ENCODE measurements around the gene EXOC2.

The EXOC2 gene

GRCh38 chr6:636488-636887 is 56.5 kb downstream of the EXOC2 start:
- Histone ChIP-seq H3K4me3 (ENCODE audit: insufficient read depth, low read depth, low read length, poor library complexity, severe bottlenecking) (no peak overlapping the region), H3K27ac (ENCODE audit: insufficient read depth, low read length, poor library complexity, severe bottlenecking) (no peak overlapping the region), H3K27me3 (replicated peaks; ENCODE audit: control insufficient read depth, insufficient read depth, low read length, poor library complexity, severe bottlenecking) (no peaks in the 10 kb centered on the region), H3K4me1 (ENCODE audit: control insufficient read depth, insufficient read depth, low read length, poor library complexity, severe bottlenecking) (no peaks in the 10 kb centered on the region), H3K36me3 (ENCODE audit: control insufficient read depth, insufficient read depth, low read length) (peaks cover 21% of the 10 kb centered on the region), H3K9me3 (ENCODE audit: control insufficient read depth, low read length) (no peaks in the 10 kb centered on the region)
- no peak for DNase-seq

GRCh38 chr6:635233-635632 is 57.7 kb downstream of the EXOC2 start:
- H3K27ac ChIP-seq (ENCODE audit: insufficient read depth, low read length, poor library complexity, severe bottlenecking) = no peak overlapping the region
- no peaks in the 10 kb centered on the region for H3K4me1 ChIP-seq (ENCODE audit: control insufficient read depth, insufficient read depth, low read length, poor library complexity, severe bottlenecking)

GRCh38 chr6:633611-634010 is 59.3 kb downstream of the EXOC2 start:
- Histone ChIP-seq H3K27me3 (replicated peaks; ENCODE audit: control insufficient read depth, insufficient read depth, low read length, poor library complexity, severe bottlenecking) (no peaks in the 10 kb centered on the region), H3K36me3 (ENCODE audit: control insufficient read depth, insufficient read depth, low read length) (peaks cover 21% of the 10 kb centered on the region), H3K4me3 (ENCODE audit: insufficient read depth, low read depth, low read length, poor library complexity, severe bottlenecking) (no peak overlapping the region), H3K4me1 (ENCODE audit: control insufficient read depth, insufficient read depth, low read length, poor library complexity, severe bottlenecking) (no peaks in the 10 kb centered on the region), H3K9me3 (ENCODE audit: control insufficient read depth, low read length) (no peaks in the 10 kb centered on the region), H3K27ac (ENCODE audit: insufficient read depth, low read length, poor library complexity, severe bottlenecking) (no peak overlapping the region)
- DNase-seq = no peak

More at GRCh38 chr6:635233-635632, 57.7 kb downstream of the EXOC2 start:
- no peaks in the 10 kb centered on the region for H3K27me3 ChIP-seq (replicated peaks; ENCODE audit: control insufficient read depth, insufficient read depth, low read length, poor library complexity, severe bottlenecking)
- peaks cover 21% of the 10 kb centered on the region for H3K36me3 ChIP-seq (ENCODE audit: control insufficient read depth, insufficient read depth, low read length)
- no peak for DNase-seq
- H3K4me3 ChIP-seq (ENCODE audit: insufficient read depth, low read depth, low read length, poor library complexity, severe bottlenecking) = no peak overlapping the region
- no peaks in the 10 kb centered on the region for H3K9me3 ChIP-seq (ENCODE audit: control insufficient read depth, low read length)

- DNase-seq = no peak
- H3K36me3 ChIP-seq (ENCODE audit: control insufficient read depth, insufficient read depth, low read length) = no peaks in the 10 kb centered on the region
- H3K4me3 ChIP-seq (ENCODE audit: insufficient read depth, low read depth, low read length, poor library complexity, severe bottlenecking) = no peak overlapping the region
- H3K9me3 ChIP-seq (ENCODE audit: control insufficient read depth, low read length) = no peaks in the 10 kb centered on the region
- no peak overlapping the region for H3K27ac ChIP-seq (ENCODE audit: insufficient read depth, low read length, poor library complexity, severe bottlenecking)
- no peaks in the 10 kb centered on the region for H3K27me3 ChIP-seq (replicated peaks; ENCODE audit: control insufficient read depth, insufficient read depth, low read length, poor library complexity, severe bottlenecking)
- H3K4me1 ChIP-seq (ENCODE audit: control insufficient read depth, insufficient read depth, low read length, poor library complexity, severe bottlenecking) = no peaks in the 10 kb centered on the region
Measured at GRCh38 chr6:628766-629165, 64.2 kb downstream of the EXOC2 start.

GRCh38 chr6:626236-626635 is 66.7 kb downstream of the EXOC2 start:
- no peaks in the 10 kb centered on the region for H3K27me3 ChIP-seq (replicated peaks; ENCODE audit: control insufficient read depth, insufficient read depth, low read length, poor library complexity, severe bottlenecking)
- H3K4me1 ChIP-seq (ENCODE audit: control insufficient read depth, insufficient read depth, low read length, poor library complexity, severe bottlenecking) = no peaks in the 10 kb centered on the region
- no peak overlapping the region for H3K4me3 ChIP-seq (ENCODE audit: insufficient read depth, low read depth, low read length, poor library complexity, severe bottlenecking)
- H3K27ac ChIP-seq (ENCODE audit: insufficient read depth, low read length, poor library complexity, severe bottlenecking) = no peak overlapping the region
- H3K9me3 ChIP-seq (ENCODE audit: control insufficient read depth, low read length) = no peaks in the 10 kb centered on the region
- peaks cover 4% of the 10 kb centered on the region for H3K36me3 ChIP-seq (ENCODE audit: control insufficient read depth, insufficient read depth, low read length)
- no peak for DNase-seq

GRCh38 chr6:624979-625378 is 68.0 kb downstream of the EXOC2 start:
- peaks cover 8% of the 10 kb centered on the region for H3K36me3 ChIP-seq (ENCODE audit: control insufficient read depth, insufficient read depth, low read length)
- DNase-seq = no peak
- no peak overlapping the region for H3K27ac ChIP-seq (ENCODE audit: insufficient read depth, low read length, poor library complexity, severe bottlenecking)

GRCh38 chr6:622462-622861 is 70.5 kb downstream of the EXOC2 start:
- no peaks in the 10 kb centered on the region for H3K9me3 ChIP-seq (ENCODE audit: control insufficient read depth, low read length)
- H3K4me3 ChIP-seq (ENCODE audit: insufficient read depth, low read depth, low read length, poor library complexity, severe bottlenecking) = no peak overlapping the region
- DNase-seq = no peak
- H3K27ac ChIP-seq (ENCODE audit: insufficient read depth, low read length, poor library complexity, severe bottlenecking) = no peak overlapping the region
- H3K4me1 ChIP-seq (ENCODE audit: control insufficient read depth, insufficient read depth, low read length, poor library complexity, severe bottlenecking) = no peaks in the 10 kb centered on the region
- H3K36me3 ChIP-seq (ENCODE audit: control insufficient read depth, insufficient read depth, low read length) = peaks cover 8% of the 10 kb centered on the region
- H3K27me3 ChIP-seq (replicated peaks; ENCODE audit: control insufficient read depth, insufficient read depth, low read length, poor library complexity, severe bottlenecking) = no peaks in the 10 kb centered on the region

More at GRCh38 chr6:624979-625378, 68.0 kb downstream of the EXOC2 start:
- H3K4me1 ChIP-seq (ENCODE audit: control insufficient read depth, insufficient read depth, low read length, poor library complexity, severe bottlenecking) = no peaks in the 10 kb centered on the region
- H3K27me3 ChIP-seq (replicated peaks; ENCODE audit: control insufficient read depth, insufficient read depth, low read length, poor library complexity, severe bottlenecking) = no peaks in the 10 kb centered on the region
- H3K9me3 ChIP-seq (ENCODE audit: control insufficient read depth, low read length) = no peaks in the 10 kb centered on the region
- H3K4me3 ChIP-seq (ENCODE audit: insufficient read depth, low read depth, low read length, poor library complexity, severe bottlenecking) = no peak overlapping the region

GRCh38 chr6:621931-622330 is 71.0 kb downstream of the EXOC2 start:
- H3K27ac ChIP-seq (ENCODE audit: insufficient read depth, low read length, poor library complexity, severe bottlenecking) = no peak overlapping the region
- H3K4me1 ChIP-seq (ENCODE audit: control insufficient read depth, insufficient read depth, low read length, poor library complexity, severe bottlenecking) = no peaks in the 10 kb centered on the region
- no peaks in the 10 kb centered on the region for H3K27me3 ChIP-seq (replicated peaks; ENCODE audit: control insufficient read depth, insufficient read depth, low read length, poor library complexity, severe bottlenecking)
- DNase-seq = no peak
- H3K36me3 ChIP-seq (ENCODE audit: control insufficient read depth, insufficient read depth, low read length) = peaks cover 8% of the 10 kb centered on the region
- no peaks in the 10 kb centered on the region for H3K9me3 ChIP-seq (ENCODE audit: control insufficient read depth, low read length)
- no peak overlapping the region for H3K4me3 ChIP-seq (ENCODE audit: insufficient read depth, low read depth, low read length, poor library complexity, severe bottlenecking)

GRCh38 chr6:620950-621349 is 72.0 kb downstream of the EXOC2 start:
- DNase-seq = no peak
- Histone ChIP-seq H3K4me3 (ENCODE audit: insufficient read depth, low read depth, low read length, poor library complexity, severe bottlenecking) (no peak overlapping the region), H3K9me3 (ENCODE audit: control insufficient read depth, low read length) (no peaks in the 10 kb centered on the region), H3K36me3 (ENCODE audit: control insufficient read depth, insufficient read depth, low read length) (peaks cover 10% of the 10 kb centered on the region), H3K27ac (ENCODE audit: insufficient read depth, low read length, poor library complexity, severe bottlenecking) (no peak overlapping the region), H3K27me3 (replicated peaks; ENCODE audit: control insufficient read depth, insufficient read depth, low read length, poor library complexity, severe bottlenecking) (no peaks in the 10 kb centered on the region), H3K4me1 (ENCODE audit: control insufficient read depth, insufficient read depth, low read length, poor library complexity, severe bottlenecking) (no peaks in the 10 kb centered on the region)

GRCh38 chr6:620166-620565 is 72.8 kb downstream of the EXOC2 start:
- H3K27me3 ChIP-seq (replicated peaks; ENCODE audit: control insufficient read depth, insufficient read depth, low read length, poor library complexity, severe bottlenecking) = no peaks in the 10 kb centered on the region
- no peaks in the 10 kb centered on the region for H3K9me3 ChIP-seq (ENCODE audit: control insufficient read depth, low read length)
- no peaks in the 10 kb centered on the region for H3K4me1 ChIP-seq (ENCODE audit: control insufficient read depth, insufficient read depth, low read length, poor library complexity, severe bottlenecking)
- DNase-seq = no peak
- no peak overlapping the region for H3K27ac ChIP-seq (ENCODE audit: insufficient read depth, low read length, poor library complexity, severe bottlenecking)
- H3K4me3 ChIP-seq (ENCODE audit: insufficient read depth, low read depth, low read length, poor library complexity, severe bottlenecking) = no peak overlapping the region
- peaks cover 15% of the 10 kb centered on the region for H3K36me3 ChIP-seq (ENCODE audit: control insufficient read depth, insufficient read depth, low read length)
